ENCODE data around the gene GCDH.

DNA sequence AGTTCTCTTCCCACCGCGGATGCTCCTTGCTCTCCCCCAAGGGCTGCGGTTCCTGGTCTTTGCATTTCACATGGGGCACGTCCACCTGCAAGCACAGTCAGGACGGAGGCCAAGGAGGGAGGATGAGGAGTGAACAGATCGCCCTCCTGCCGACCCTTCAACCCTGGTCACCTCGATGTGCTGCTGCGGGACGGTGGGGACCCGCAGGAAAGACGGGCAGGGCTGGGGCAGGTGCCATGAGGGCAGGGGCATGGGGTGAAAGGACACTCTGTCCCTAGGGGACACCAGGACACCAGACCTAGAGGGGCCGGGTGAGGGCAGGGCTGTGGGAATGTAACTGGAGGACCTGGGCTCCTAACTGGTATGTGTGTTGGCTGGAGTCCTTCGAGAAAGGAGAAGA, 27.3 kb downstream of the GCDH start:
- no peak for TF ChIP-seq EZH2phosphoT487 (IDR thresholded peaks at IDR 0.05; ENCODE audit: borderline replicate concordance, low read depth, low read length)
- TF ChIP-seq, protein P1, sequence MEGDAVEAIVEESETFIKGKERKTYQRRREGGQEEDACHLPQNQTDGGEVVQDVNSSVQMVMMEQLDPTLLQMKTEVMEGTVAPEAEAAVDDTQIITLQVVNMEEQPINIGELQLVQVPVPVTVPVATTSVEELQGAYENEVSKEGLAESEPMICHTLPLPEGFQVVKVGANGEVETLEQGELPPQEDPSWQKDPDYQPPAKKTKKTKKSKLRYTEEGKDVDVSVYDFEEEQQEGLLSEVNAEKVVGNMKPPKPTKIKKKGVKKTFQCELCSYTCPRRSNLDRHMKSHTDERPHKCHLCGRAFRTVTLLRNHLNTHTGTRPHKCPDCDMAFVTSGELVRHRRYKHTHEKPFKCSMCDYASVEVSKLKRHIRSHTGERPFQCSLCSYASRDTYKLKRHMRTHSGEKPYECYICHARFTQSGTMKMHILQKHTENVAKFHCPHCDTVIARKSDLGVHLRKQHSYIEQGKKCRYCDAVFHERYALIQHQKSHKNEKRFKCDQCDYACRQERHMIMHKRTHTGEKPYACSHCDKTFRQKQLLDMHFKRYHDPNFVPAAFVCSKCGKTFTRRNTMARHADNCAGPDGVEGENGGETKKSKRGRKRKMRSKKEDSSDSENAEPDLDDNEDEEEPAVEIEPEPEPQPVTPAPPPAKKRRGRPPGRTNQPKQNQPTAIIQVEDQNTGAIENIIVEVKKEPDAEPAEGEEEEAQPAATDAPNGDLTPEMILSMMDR (conservative IDR thresholded peaks at IDR 0.05; ENCODE audit: low read length) = no peak

All from OCI-LY7 (cell line).